PFSK-1 (cell line): Measurements from ENCODE around the gene LRBA.

Experiments
- FOXP2 ChIP-seq: optimal IDR thresholded peaks from 2 replicates; pipeline ENCODE3; 2011; ENCODE audit warnings: borderline replicate concordance, control low read depth, inconsistent platforms; ENCODE audit not compliant: insufficient read depth; ENCODE audit errors: extremely low read length, extremely low read depth
- POLR2AphosphoS5 ChIP-seq: IDR thresholded peaks from 2 replicates; pipeline ENCODE4 v1.6.1; 2012; ENCODE audit warnings: low read depth, mild to moderate bottlenecking, control low read depth, low read length, moderate library complexity
- SIN3A ChIP-seq: IDR thresholded peaks from 2 replicates; pipeline ENCODE4 v1.6.1; 2012; ENCODE audit warnings: mild to moderate bottlenecking, low read length, moderate library complexity, borderline replicate concordance; ENCODE audit not compliant: insufficient read depth
- TAF1 ChIP-seq: IDR thresholded peaks from 2 replicates; pipeline ENCODE4 v1.6.1; 2012; ENCODE audit warnings: low read length, control low read depth, borderline replicate concordance; ENCODE audit not compliant: insufficient read depth
- TF ChIP-seq, protein P1 (sequence below), 2 experiments: IDR thresholded peaks; 2 replicates each; pipeline versions ENCODE4 v1.6.1 to v1.8.0; 2011 to 2012; ENCODE audit warnings: low read depth in 2 of 2, low read length in 2 of 2, control low read depth in 1 of 2, inconsistent platforms in 1 of 2, mild to moderate bottlenecking in 1 of 2, moderate library complexity in 1 of 2; ENCODE audit not compliant: insufficient read depth in 1 of 2

Gene LRBA

DNA sequence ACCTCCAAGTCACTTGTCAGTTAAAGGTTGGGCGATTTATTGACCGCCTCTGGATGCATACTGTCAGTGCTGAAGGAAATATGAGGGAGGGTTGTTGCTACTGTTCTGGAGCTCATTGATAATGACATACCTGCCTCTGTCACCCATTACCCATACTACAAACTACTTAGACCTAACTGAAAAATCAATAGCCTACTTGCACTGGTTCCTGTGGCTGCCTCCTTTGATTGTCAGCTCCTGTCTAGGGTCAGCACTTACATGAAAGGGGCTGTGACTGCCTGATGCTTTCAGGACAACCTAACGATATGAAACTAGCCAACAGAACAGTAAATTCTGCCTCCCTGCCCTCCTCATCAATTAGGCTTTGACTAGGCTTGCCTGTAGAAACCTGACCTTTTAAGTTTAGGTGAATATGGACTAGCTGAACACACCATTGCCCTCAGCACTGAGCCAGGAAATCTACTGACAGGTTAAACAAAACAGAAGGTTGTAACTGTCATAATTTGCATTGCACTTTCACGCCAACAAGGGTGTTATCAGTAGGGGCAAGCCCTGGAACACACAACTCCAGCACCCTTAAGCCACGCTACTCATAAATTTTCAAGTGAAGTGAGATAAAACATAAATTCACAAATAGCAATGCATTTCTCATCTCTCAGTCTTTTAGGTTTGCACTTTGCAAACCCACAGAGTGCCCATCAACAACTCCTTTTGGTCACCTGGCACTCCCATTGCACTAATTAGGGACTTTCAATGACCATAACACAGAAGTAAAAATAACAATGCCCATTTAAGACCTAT, 442.2 kb downstream of the LRBA start:
- TF ChIP-seq POLR2AphosphoS5, result no peak
- no peak for TF ChIP-seq FOXP2
- TF ChIP-seq, protein P1, sequence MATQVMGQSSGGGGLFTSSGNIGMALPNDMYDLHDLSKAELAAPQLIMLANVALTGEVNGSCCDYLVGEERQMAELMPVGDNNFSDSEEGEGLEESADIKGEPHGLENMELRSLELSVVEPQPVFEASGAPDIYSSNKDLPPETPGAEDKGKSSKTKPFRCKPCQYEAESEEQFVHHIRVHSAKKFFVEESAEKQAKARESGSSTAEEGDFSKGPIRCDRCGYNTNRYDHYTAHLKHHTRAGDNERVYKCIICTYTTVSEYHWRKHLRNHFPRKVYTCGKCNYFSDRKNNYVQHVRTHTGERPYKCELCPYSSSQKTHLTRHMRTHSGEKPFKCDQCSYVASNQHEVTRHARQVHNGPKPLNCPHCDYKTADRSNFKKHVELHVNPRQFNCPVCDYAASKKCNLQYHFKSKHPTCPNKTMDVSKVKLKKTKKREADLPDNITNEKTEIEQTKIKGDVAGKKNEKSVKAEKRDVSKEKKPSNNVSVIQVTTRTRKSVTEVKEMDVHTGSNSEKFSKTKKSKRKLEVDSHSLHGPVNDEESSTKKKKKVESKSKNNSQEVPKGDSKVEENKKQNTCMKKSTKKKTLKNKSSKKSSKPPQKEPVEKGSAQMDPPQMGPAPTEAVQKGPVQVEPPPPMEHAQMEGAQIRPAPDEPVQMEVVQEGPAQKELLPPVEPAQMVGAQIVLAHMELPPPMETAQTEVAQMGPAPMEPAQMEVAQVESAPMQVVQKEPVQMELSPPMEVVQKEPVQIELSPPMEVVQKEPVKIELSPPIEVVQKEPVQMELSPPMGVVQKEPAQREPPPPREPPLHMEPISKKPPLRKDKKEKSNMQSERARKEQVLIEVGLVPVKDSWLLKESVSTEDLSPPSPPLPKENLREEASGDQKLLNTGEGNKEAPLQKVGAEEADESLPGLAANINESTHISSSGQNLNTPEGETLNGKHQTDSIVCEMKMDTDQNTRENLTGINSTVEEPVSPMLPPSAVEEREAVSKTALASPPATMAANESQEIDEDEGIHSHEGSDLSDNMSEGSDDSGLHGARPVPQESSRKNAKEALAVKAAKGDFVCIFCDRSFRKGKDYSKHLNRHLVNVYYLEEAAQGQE (IDR thresholded peaks at IDR 0.05; ENCODE audit: insufficient read depth in 1 of 2, low read depth in 2 of 2, low read length in 2 of 2), result no peak
- TF ChIP-seq TAF1, result no peak
- TF ChIP-seq SIN3A, result no peak

- no peak for TF ChIP-seq POLR2AphosphoS5
- no peak for TF ChIP-seq TAF1
- TF ChIP-seq SIN3A, result no peak
- TF ChIP-seq FOXP2, result no peak
- TF ChIP-seq, protein P1 (IDR thresholded peaks at IDR 0.05; ENCODE audit: insufficient read depth in 1 of 2, low read depth in 2 of 2, low read length in 2 of 2), result no peak
Observed at GRCh38 chr4:150570862-150571261, 444.2 kb downstream of the LRBA start.

- TF ChIP-seq TAF1 (no peak), SIN3A (no peak), FOXP2 (no peak), POLR2AphosphoS5 (no peak)
- TF ChIP-seq, protein P1 (IDR thresholded peaks at IDR 0.05; ENCODE audit: insufficient read depth in 1 of 2, low read depth in 2 of 2, low read length in 2 of 2), result no peak
Observed at GRCh38 chr4:150569998-150570535, 445.0 kb downstream of the LRBA start.

GRCh38 chr4:150569384-150569987, 445.6 kb downstream of the LRBA start:
- TF ChIP-seq SIN3A (no peak), TAF1 (no peak), FOXP2 (no peak), POLR2AphosphoS5 (no peak)
- TF ChIP-seq, protein P1 (IDR thresholded peaks at IDR 0.05; ENCODE audit: insufficient read depth in 1 of 2, low read depth in 2 of 2, low read length in 2 of 2), result no peak
